ENCODE measurements around the gene ANKS6. TPM values are rescaled to one million over a fixed set of nuclear protein-coding genes. Genes with fewer than 3 reads are reported as not detected.

ANKS6 gene
- total RNA-seq, 1 experiment from 2014 or later: 46.3 TPM

GRCh38 chr9:98833090-98833956 is 37.0 kb upstream of the ANKS6 start:
- Histone ChIP-seq H3K4ac (ENCODE audit: low read depth, low read length) (no peak overlapping the region), H2AK5ac (ENCODE audit: insufficient read length, low read length) (no peak overlapping the region), H3K79me1 (ENCODE audit: insufficient read depth, low read depth, low read length, poor library complexity, severe bottlenecking) (no peaks in the 10 kb centered on the region), H2BK20ac (ENCODE audit: low read depth, low read length, poor library complexity, severe bottlenecking) (no peak overlapping the region), H4K20me1 (ENCODE audit: control insufficient read depth, insufficient read depth, insufficient read length) (no peaks in the 10 kb centered on the region), H4K91ac (ENCODE audit: insufficient read length, low read depth, low read length) (no peak overlapping the region), H3K18ac (ENCODE audit: insufficient read length, low read depth, low read length) (no peak overlapping the region), H4K8ac (replicated peaks; ENCODE audit: insufficient read length, low read depth, low read length) (no peak overlapping the region), H3K23me2 (ENCODE audit: insufficient read length, low read depth, low read length, poor library complexity, severe bottlenecking) (no peaks in the 10 kb centered on the region), H3K79me2 (ENCODE audit: insufficient read depth, low read length) (no peaks in the 10 kb centered on the region), H2BK15ac (ENCODE audit: low read depth, low read length) (no peak overlapping the region), H2AFZ (ENCODE audit: low read length) (no peak overlapping the region), H2BK5ac (ENCODE audit: insufficient read length, low read length) (no peak overlapping the region), H3K14ac (ENCODE audit: insufficient read depth, low read length) (no peak overlapping the region), H3K23ac (ENCODE audit: insufficient read length, low read depth, low read length) (no peak overlapping the region), H3K27ac (ENCODE audit: insufficient read length, low read depth, low read length) (no peak overlapping the region), H2BK120ac (ENCODE audit: low read depth, low read length, poor library complexity, severe bottlenecking) (no peak overlapping the region), H3K4me1 (ENCODE audit: insufficient read depth, low read length) (no peaks in the 10 kb centered on the region), H2BK12ac (ENCODE audit: insufficient read length, low read depth, low read length) (no peak overlapping the region), H3K56ac (ENCODE audit: insufficient read length, low read depth, low read length) (no peak overlapping the region), H3K9me3 (ENCODE audit: control insufficient read depth, low read depth, low read length) (no peaks in the 10 kb centered on the region), H4K5ac (ENCODE audit: insufficient read length, low read depth, low read length) (no peak overlapping the region), H3T11ph (ENCODE audit: low read length) (no peak overlapping the region), H3K4me2 (ENCODE audit: insufficient read depth, insufficient read length, low read length) (no peak overlapping the region), H3K9ac (ENCODE audit: extremely low read depth, insufficient read length, low read length) (no peak overlapping the region), H3K27me3 (ENCODE audit: insufficient read depth, low read length) (no peaks in the 10 kb centered on the region)
- no peak for DNase-seq
- no peak overlapping the region for H3K4me3 Mint-ChIP-seq
- peaks cover 5 to 6% of the 10 kb centered on the region in 2 experiments for H3K4me1 Mint-ChIP-seq
- no CpG with 5 or more reads among the region's 9 CpGs for WGBS (ENCODE audit: extremely low coverage, insufficient read length, low lambda C conversion rate)
- no peak for TF ChIP-seq CTCF (conservative IDR thresholded peaks at IDR 0.05)
- H3K27ac Mint-ChIP-seq: peak overlapping the region in 2 of 3 experiments; percentile 42 to 80; a peak in 4 of 7 replicates
- H3K27me3 Mint-ChIP-seq (ENCODE audit: low read depth): no peaks in the 10 kb centered on the region
- H3K36me3 Mint-ChIP-seq (ENCODE audit: insufficient read depth in 1 of 3, low read depth in 3 of 3): peaks cover 2 to 45% (median 17%) of the 10 kb centered on the region in 3 experiments; a peak in 6 of 7 replicates
- H3K9me3 Mint-ChIP-seq: no peaks in the 10 kb centered on the region
